ENCODE measurements around the gene TIFAB. TPM values are rescaled to one million over a fixed set of nuclear protein-coding genes. Genes with fewer than 3 reads are reported as not detected.

Gene TIFAB
- total and polyA plus RNA-seq, 2 experiments from 2014 or later, result not detected

GRCh38 chr5:135441919-135442318, 10.2 kb downstream of the TIFAB start:
- Histone ChIP-seq H3K36me3 (ENCODE audit: insufficient read depth) (no peaks in the 10 kb centered on the region), H3K79me2 (replicated peaks; ENCODE audit: insufficient read depth) (no peaks in the 10 kb centered on the region), H3K4me3 (no peak overlapping the region), H3K4me1 (ENCODE audit: insufficient read depth) (no peaks in the 10 kb centered on the region), H3K4me2 (no peak overlapping the region), H3K27me3 (ENCODE audit: insufficient read depth) (no peaks in the 10 kb centered on the region), H3F3A (replicated peaks; ENCODE audit: low read depth) (no peaks in the 10 kb centered on the region), H3K27ac (ENCODE audit: low read depth) (no peak overlapping the region), H2AFZ (no peak overlapping the region), H4K20me1 (replicated peaks; ENCODE audit: insufficient read depth) (no peaks in the 10 kb centered on the region), H3K9me2 (ENCODE audit: insufficient read depth) (no peaks in the 10 kb centered on the region)
- ATAC-seq (no peak), DNase-seq (ENCODE audit: low spot score) (no peak)
- H3K9me3 Mint-ChIP-seq, result 0 out of 3 replicates have a peak, but pooled peaks cover under 1% of the 10 kb centered on the region
- H3K4me1 Mint-ChIP-seq, result peaks cover 13% of the 10 kb centered on the region
- no peak overlapping the region for H3K27ac Mint-ChIP-seq
- H3K27me3 Mint-ChIP-seq (ENCODE audit: insufficient read depth, low read depth, poor library complexity), result peaks cover 9% of the 10 kb centered on the region
- TF ChIP-seq POLR2AphosphoS5 (IDR thresholded peaks at IDR 0.05; ENCODE audit: low read depth), result no peak
- no peak for TF ChIP-seq REST (IDR thresholded peaks at IDR 0.05; ENCODE audit: unreplicated experiment)
- TF ChIP-seq CTCF (conservative IDR thresholded peaks at IDR 0.05; ENCODE audit: low read depth in 2 of 2), result no peak
- no peak for TF ChIP-seq ZNF331 (CRISPR knock-in tag; IDR thresholded peaks at IDR 0.05; ENCODE audit: low read depth)
- H3K4me3 Mint-ChIP-seq, result no peak overlapping the region
- H3K36me3 Mint-ChIP-seq (ENCODE audit: low read depth), result no peaks in the 10 kb centered on the region

GRCh38 chr5:135441350-135441831, 10.8 kb downstream of the TIFAB start:
- Mint-ChIP-seq H3K9me3 (no peaks in the 10 kb centered on the region), H3K4me3 (no peak overlapping the region), H3K27ac (no peak overlapping the region), H3K27me3 (ENCODE audit: insufficient read depth, low read depth, poor library complexity) (peaks cover 7% of the 10 kb centered on the region), H3K4me1 (peaks cover 13% of the 10 kb centered on the region), H3K36me3 (ENCODE audit: low read depth) (no peaks in the 10 kb centered on the region)
- no peak overlapping the region for H3K27ac ChIP-seq (ENCODE audit: low read depth)
- H3K79me2 ChIP-seq (replicated peaks; ENCODE audit: insufficient read depth), result no peaks in the 10 kb centered on the region
- H3K4me2 ChIP-seq, result no peak overlapping the region
- H3F3A ChIP-seq (replicated peaks; ENCODE audit: low read depth), result no peaks in the 10 kb centered on the region
- no peaks in the 10 kb centered on the region for H3K9me2 ChIP-seq (ENCODE audit: insufficient read depth)
- H3K4me3 ChIP-seq, result no peak overlapping the region
- ATAC-seq (no peak), DNase-seq (ENCODE audit: low spot score) (no peak)
- no peak overlapping the region for H2AFZ ChIP-seq
- H3K36me3 ChIP-seq (ENCODE audit: insufficient read depth), result no peaks in the 10 kb centered on the region
- H4K20me1 ChIP-seq (replicated peaks; ENCODE audit: insufficient read depth), result no peaks in the 10 kb centered on the region
- H3K4me1 ChIP-seq (ENCODE audit: insufficient read depth), result no peaks in the 10 kb centered on the region
- no peaks in the 10 kb centered on the region for H3K27me3 ChIP-seq (ENCODE audit: insufficient read depth)
- TF ChIP-seq POLR2AphosphoS5 (IDR thresholded peaks at IDR 0.05; ENCODE audit: low read depth), result no peak
- no peak for TF ChIP-seq CTCF (conservative IDR thresholded peaks at IDR 0.05; ENCODE audit: low read depth in 2 of 2)
- no peak for TF ChIP-seq JUNB (IDR thresholded peaks at IDR 0.05; ENCODE audit: unreplicated experiment)
- TF ChIP-seq NANOG (IDR thresholded peaks at IDR 0.05; ENCODE audit: borderline replicate concordance), result no peak
- no peak for TF ChIP-seq ZNF114 (CRISPR knock-in tag; IDR thresholded peaks at IDR 0.05)
- no peak for TF ChIP-seq EZH2phosphoT487 (IDR thresholded peaks at IDR 0.05; ENCODE audit: unreplicated experiment)

Measured in GM23338 (cell line).